ENCODE data around the gene LSM14A.

The LSM14A gene

DNA sequence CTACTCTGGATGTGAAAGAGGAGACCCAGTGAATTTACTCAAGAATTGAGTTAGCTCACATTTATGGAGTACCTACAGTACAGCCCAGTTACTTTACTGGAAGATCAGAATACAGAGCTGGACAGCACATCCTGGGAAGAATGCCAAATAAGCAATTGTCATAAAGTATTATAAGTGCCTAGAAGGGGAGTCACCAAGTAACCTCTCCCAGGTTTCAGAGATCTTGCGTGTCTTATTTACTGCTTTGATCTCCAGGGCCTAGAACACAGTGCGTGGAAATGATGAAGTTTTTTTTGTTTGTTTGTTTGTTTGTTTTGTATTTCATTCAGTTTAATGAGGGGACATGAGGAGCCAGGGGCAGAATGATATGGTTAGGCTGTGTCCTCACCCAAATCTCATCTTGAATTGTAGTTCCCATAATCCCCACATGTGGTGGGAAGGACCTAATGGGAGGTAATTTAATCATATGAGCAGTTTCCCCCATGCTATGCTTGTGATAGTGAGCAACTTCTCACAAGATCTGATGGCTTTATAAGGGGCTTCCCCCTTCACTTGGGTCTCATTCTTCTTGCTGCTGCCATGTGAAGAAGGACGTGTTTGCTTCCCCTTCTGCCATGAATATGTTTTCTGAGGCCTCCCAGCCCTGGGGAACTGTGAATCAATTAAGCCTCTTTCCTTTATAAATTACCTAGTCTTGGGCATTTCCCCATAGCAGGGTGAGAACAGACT is 87.2 kb downstream of the LSM14A start:
- no peak for DNase-seq

DNA sequence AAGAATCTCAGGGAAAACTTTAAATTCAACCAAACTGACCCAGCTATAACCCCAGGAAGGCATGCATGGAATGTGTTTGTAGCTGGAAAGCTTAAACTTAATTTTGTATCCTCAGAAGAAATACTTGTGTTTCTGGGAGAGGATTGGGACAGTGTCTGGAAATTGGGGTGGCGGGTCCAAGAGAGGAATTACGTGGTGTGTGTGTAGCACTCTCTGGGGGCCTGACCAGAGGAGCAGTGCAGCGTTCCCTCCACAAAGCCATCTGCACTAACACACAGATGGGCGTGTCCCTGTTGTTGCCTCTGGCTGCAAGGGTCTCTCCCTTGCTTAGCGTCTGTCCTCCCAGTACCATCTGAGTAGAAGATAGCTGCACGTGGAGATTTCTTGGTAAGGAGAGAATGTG is 88.5 kb downstream of the LSM14A start:
- DNase-seq, result no peak

DNA sequence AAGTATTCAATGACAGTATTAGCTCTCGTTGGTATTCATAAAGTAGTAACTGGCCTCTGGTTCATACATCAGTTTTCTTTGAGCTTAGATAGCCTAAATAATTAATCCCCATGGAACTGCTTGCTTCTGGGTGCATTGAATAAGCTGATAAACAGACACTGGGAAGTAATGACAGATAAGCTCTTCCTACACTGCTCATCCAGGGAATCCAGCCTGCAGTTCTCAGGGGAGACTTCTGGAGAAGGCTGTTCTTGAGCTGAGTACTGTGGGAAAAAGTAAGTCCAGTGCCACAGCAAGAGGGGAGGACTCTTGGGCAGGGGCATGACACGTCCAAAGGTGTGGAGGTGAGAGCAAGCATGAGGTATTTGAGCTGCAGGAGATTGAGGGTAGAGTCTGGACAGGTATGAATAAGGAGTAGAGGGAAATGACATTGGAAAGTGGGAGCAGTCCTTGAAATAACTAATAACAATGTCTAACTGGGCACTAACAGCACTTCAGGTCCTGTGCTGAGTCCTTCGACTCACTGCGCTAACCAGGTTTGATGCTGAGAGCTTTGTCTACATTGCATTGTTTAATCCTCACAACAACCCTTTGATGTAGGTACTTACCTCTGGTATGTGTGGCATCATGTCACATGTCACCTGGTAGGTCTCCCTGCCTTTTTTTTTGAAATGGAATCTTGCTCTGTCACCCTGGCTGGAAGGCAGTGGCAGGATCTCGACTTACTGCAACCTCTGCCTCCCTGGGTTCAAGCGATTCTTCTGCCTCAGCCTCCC is 89.2 kb downstream of the LSM14A start:
- no peak for DNase-seq

DNA sequence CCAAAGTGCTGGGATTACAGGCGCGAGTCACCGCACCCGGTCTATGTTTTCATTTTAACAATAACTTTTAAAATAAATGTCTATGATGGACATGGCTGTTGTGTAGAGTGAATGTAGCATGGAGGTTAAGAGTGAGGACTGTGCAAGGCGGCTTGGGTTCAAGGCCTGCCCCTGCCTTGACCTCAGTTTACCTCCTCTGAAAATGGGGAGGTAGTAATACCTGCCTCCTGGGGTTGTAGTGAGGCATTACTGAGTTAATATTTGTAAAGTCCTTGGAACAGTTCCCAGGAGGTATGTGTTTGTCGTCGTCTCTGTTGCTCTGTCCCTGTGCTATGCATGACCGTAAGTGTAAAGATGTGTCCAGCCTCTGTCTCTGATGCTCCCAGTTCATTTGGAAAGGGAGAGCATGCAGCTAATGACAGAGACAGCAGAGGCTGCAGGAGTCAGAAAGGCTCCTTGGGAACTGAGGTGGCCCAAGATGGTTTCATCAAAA is 91.5 kb downstream of the LSM14A start:
- DNase-seq, result no peak

DNA sequence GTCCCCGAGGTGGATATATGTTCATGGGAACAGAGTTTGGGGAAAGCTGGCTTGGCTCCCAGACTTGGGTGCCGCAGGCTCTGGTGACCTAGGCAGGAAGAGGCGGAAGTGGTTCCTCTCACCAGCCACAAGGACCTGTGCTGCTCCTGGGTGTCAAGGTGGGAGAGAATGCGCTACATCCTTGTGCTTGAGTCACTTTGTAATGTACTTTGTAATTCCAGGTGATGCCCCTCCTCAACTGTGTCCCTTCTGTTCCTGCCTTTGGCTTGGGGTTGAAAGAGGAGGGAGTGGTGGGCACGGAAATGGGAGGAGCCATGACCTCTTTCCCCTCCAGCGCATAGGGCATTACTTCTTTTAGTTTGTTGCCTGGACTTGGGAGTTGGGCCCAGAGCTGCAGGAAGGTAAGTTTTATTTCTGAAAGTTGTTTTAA is 92.9 kb downstream of the LSM14A start:
- DNase-seq, result no peak

DNA sequence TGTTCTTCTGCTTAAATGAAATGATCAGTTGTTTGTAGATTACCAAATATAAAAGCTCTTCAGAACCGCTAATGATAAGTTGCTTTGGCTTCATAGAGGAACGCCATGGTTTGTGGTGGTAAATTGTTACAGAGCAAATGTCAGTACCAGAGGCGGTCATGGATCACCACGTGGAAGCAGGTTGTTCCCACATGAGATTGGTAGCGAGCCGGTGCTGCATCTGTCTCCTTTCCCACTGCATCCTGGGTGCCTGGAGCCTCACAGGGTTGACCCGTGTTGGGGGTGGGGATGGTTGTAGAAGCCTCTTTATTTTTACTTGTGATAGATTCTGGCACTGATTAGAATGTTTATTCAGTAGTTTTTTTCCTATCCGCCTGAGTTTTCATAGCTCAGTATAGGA is 96.8 kb downstream of the LSM14A start:
- DNase-seq, result no peak

DNA sequence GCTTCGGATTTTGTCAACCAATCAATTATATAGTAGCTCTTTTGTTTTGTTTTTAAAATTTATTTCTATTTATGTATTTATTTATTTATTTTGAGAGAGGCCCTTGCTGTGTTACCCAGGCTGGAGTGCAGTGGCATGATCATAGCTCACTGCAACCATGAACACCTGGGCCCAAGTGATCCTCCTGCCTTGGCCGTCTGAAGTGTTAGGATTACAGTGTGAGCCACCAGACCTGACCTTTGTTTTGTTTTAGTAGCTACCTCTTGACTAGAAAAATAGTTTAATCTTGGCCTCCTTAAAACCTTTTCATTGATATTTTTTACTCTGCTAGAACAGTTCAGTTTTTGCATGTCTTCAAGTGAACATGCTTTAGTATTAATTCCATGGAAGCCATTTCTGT is 97.2 kb downstream of the LSM14A start:
- DNase-seq, result no peak

DNA sequence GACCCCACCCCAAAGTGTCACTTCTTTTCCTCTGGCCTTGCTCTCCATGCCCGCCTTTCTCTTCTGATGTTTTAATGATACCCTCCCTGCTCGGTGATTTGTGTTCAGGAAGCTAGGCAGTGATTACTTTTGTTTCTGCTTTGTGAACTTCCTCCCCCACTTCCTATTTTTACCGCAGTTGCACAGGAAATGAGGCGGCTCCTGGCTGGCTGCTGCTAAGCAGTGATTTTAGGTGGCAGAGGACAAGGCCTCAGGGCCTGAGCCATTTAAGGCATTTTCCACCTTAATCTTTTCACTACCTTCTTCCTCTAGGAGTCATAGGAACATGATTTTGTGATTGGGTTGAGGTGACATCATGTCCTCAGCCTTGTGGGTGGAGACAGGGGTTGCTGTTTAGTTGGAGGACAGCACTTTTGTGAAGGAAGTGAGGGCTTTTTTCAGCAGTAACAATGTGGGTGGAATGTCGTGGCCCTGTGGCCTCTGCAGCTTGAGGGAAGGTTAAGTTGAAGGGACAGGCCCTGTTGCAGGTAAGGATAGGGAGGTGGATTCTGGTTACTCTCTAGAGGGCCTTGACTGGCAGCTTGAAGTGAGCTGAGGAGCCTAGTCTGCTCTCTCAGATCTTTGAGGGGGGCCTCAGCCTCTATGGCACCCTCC is 97.8 kb downstream of the LSM14A start:
- peak in 2 of 3 experiments; percentile 40 to 68 for DNase-seq

DNA sequence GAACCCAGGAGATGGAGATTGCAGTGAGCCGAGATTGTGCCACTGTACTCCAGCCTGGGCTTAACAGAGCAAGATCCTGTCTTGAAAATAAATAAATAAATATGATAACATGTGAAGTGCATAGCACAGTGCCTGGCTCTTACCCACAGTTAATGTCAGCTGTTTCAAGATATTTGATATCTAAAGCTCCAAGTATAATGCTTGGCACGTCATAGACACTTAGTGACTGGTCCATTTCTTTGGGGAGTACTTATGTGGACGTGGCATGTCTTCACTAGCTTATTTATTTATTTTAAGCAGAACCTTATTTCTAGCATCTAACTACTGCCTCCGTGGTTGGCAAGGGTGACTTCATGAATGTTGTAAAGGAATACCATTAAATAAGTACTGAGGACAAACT is 100.8 kb downstream of the LSM14A start:
- DNase-seq, result no peak

DNA sequence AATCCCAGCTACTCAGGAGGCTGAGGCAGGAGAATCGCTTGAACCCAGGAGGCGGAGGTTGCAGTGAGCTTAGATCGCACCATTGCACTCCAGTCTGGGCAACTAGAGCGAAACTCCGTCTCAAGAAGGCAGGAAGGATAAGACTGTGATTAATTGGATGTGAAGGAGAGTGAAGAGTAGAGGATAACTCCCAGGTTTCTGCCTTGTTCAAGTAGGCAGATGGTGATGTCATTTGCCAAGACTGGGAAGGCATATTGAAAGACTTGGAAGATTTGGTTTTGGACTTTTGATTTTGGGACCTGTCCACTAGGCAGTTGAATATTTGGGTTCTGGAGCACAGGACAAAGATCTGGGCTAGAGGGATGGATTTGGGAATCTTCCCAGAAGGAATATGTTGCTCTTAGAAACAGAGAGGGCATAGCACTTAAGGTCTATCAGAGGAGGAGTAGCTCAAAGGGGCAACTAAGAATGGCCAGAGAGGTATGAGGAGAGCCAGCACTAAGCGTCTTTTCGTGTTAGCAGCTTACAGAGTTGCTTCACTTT is 102.1 kb downstream of the LSM14A start:
- DNase-seq, result no peak

DNA sequence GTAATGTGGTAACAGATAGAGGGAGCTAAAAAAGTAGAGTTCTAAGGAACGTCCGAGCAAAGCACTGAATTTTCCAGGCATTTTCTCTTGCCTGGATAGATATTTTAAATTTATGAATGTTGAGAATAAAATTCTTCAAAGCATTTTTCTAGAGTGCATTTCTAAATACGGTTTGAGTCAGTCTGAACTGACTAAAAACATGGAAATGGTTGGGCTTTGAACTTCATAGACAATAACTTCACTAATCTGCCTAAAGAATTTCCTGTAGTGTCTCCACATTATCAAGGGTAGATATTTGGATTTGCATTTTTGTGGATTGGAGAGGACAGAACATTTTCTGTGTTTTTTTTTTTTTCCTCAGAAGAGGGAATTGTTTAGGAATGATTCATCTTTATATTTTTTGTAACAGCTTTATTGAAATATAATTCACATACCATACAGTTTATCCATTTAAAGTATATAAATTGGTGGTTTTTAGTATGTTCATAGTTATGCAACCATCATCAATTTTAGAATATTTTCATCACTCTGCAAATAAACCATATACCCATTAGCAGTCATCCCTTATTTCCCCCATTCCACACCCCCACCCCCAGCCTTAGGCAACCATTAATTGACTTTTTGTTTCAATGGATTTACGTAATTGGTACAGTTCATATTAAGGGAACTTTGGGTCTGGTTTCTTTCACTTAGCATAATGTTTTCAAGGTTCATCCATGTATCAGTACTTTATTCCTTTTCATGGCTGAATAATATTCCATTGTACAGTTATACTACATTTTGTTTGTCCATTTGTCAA is 102.7 kb downstream of the LSM14A start:
- DNase-seq, result no peak

DNA sequence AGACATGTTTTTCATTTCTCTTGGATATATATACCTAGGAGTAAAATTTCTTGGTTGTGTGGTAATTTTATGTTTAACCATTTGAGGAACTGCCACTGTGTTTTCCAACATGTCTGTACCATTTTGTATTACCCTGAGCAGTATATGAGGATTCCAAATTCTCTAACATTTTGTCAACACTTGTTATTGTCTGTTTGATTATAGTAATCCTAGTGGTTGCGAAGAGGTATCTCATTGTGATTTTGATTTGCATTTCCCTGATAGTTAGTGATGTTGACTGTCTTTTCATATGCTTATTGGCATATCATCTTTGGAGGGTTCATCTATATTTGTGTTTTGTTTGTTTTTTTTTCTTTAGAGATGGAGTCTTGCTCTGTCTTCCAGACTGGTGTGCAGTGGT is 103.4 kb downstream of the LSM14A start:
- no peak for DNase-seq

DNA sequence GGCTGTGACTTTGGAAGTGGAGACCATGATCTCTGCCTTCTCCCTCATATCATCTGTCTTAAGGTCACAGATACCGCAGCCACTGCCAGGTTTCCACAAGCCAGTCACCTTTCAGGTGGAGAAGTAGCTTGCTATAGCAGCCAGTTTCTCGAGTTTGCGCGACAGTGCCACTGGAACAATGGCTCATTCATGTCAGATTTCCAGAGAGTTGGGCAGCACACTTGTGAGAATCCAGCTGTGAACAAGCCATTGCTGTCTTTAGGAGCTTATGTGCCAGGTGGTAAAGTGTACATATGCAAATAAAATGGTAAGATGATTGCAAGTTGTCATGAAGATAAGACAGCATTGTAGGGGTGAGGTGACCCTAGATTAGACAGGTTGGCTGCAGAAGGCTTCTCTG is 104.3 kb downstream of the LSM14A start:
- DNase-seq, result peak; percentile 6 to 44 (median 8)

DNA sequence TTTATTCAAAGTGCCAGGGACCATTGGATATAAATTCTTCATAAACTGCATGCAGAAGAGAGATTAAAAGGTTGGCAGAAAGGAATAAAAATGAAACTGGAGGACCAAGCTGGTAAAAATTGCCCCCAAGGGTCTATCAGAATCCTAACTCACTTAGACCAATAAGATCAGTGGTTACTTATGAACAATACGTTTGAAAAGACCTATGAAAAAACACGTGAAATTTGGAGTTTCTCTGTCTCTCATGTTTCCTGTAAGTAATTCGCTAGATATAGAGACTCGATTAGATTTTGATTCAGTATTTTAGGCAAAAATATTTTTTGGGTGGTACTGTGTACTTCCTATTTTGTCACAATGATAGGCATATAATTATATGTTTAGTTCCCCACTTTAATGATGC is 104.9 kb downstream of the LSM14A start:
- DNase-seq, result no peak

DNA sequence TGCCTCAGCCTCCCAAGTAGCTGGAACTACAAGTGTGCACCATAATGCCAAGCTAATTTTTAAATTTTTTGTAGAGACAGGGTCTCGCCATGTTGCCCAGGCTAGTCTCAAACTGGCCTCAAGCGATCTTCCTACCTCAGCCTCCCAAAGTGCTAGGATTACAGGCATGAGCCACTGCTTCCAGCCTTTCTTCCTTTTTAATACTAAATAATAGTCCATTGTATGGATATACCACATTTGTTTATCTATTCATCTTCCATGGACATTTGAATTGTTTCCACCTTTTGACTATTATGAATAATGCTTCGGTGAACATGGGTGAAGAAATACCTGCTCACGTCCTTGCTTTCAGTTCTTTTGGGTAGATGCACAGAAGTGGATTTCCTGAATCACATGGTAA is 106.5 kb downstream of the LSM14A start:
- no peak for DNase-seq

All from NCI-H1417 (cell line).